Left ventricle myocardium inferior (tissue), 1 donor: Measurements from ENCODE around the gene CHERP. TPM values are rescaled to one million over a fixed set of nuclear protein-coding genes. Genes with fewer than 3 reads are reported as not detected.

Experiments
- DNase-seq: peaks from one replicate; pipeline ENCODE4 v3.0.0-alpha.2; 2020
- H3K27ac ChIP-seq: fragments of 200-600 bp; replicated peaks from 2 replicates; pipeline ENCODE4 v1.8.0; 2021
- H3K27me3 ChIP-seq: fragments of 200-600 bp; 2 replicates; pipeline ENCODE4 v1.8.0; 2021; ENCODE audit warnings: low read depth
- H3K36me3 ChIP-seq: fragments of 200-600 bp; 2 replicates; pipeline ENCODE4 v1.8.0; 2021
- H3K4me1 ChIP-seq: fragments of 200-600 bp; 2 replicates; pipeline ENCODE4 v1.8.0; 2021
- H3K4me3 ChIP-seq: fragments of 200-600 bp; 2 replicates; pipeline ENCODE4 v1.8.0; 2021; ENCODE audit warnings: mild to moderate bottlenecking, moderate library complexity
- H3K9me3 ChIP-seq: fragments of 200-600 bp; replicated peaks from 2 replicates; pipeline ENCODE4 v1.8.0; 2021
- intact Hi-C: fragments of 100-400 bp; cut with micrococcal nuclease; formaldehyde crosslinking; loops from one replicate; pipeline ENCODE4 v1.11.0; 2022
- total RNA-seq: library from RNA; stranded (reverse); fragmentation: NEBNext Ultra II Directional; extraction: Animal tissue kit (Norgen Biotek cat#: 25700); gene quantifications from one replicate; pipeline ENCODE4 v1.2.1, GENCODE V29; 2021
- TF ChIP-seq, protein P1 (sequence below): fragments of 200-600 bp; IDR thresholded peaks from 2 replicates; pipeline ENCODE4 v1.8.0; 2021; ENCODE audit warnings: antibody characterized with exemption, mild to moderate bottlenecking, borderline replicate concordance
- donor health status: DM: no; HTN: yes; CAD: no; lungs with severe emphysema.

The CHERP gene
- total RNA-seq, 1 donor from 2014 or later = 19.3 TPM

GRCh38 chr19:16529466-16530144, 12.6 kb downstream of the CHERP start:
- H3K27ac ChIP-seq = no peak overlapping the region
- H3K4me3 ChIP-seq = no peak overlapping the region
- peaks cover 4% of the 10 kb centered on the region for H3K4me1 ChIP-seq
- no peaks in the 10 kb centered on the region for H3K9me3 ChIP-seq
- H3K36me3 ChIP-seq = peaks cover 100% of the 10 kb centered on the region
- TF ChIP-seq, protein P1, sequence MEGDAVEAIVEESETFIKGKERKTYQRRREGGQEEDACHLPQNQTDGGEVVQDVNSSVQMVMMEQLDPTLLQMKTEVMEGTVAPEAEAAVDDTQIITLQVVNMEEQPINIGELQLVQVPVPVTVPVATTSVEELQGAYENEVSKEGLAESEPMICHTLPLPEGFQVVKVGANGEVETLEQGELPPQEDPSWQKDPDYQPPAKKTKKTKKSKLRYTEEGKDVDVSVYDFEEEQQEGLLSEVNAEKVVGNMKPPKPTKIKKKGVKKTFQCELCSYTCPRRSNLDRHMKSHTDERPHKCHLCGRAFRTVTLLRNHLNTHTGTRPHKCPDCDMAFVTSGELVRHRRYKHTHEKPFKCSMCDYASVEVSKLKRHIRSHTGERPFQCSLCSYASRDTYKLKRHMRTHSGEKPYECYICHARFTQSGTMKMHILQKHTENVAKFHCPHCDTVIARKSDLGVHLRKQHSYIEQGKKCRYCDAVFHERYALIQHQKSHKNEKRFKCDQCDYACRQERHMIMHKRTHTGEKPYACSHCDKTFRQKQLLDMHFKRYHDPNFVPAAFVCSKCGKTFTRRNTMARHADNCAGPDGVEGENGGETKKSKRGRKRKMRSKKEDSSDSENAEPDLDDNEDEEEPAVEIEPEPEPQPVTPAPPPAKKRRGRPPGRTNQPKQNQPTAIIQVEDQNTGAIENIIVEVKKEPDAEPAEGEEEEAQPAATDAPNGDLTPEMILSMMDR = no peak
- H3K27me3 ChIP-seq = no peaks in the 10 kb centered on the region
- no peak for DNase-seq
- intact Hi-C loops = no loop called here

- TF ChIP-seq, protein P1 = peak; percentile 26
- Histone ChIP-seq H3K27me3 (no peaks in the 10 kb centered on the region), H3K4me3 (no peak overlapping the region), H3K27ac (no peak overlapping the region), H3K36me3 (peaks cover 100% of the 10 kb centered on the region), H3K4me1 (peaks cover 4% of the 10 kb centered on the region), H3K9me3 (no peaks in the 10 kb centered on the region)
- intact Hi-C loops = no loop called here
- no peak for DNase-seq
Observed at GRCh38 chr19:16527971-16528521, 14.2 kb downstream of the CHERP start.

DNA sequence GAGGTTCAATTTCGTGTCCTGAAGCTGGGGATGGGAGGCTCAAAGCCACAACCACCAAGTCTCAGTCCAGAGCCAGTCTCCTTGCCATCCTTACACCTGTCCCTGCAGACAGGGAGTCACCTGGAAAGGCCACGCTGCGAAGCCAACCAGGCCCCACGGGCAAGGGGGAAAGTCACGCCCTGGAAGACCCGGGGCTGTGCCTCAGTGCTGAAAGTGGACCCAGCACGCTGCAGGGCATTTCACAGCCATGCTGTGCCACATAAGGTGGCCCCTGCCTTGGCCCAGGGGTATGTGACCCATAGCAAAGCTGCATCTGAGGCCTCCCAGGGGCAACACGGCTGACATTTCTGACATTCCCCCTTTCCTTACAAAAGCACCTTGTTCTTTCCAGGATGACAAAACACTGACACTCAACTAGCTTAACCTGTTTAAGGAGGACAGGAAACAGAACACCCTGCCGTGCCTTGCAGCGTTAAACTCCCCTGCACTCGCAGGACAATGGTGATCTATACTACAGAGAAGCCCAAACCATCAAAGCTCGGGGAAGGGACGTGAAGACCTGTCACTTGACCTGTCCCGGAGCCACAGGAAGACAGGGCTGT, 14.8 kb downstream of the CHERP start:
- Histone ChIP-seq H3K4me3 (no peak overlapping the region), H3K9me3 (no peaks in the 10 kb centered on the region), H3K27ac (no peak overlapping the region), H3K36me3 (peaks cover 100% of the 10 kb centered on the region), H3K27me3 (no peaks in the 10 kb centered on the region), H3K4me1 (peaks cover 4% of the 10 kb centered on the region)
- DNase-seq = no peak
- TF ChIP-seq, protein P1 = no peak
- intact Hi-C loops = no loop called here

GRCh38 chr19:16525751-16526481, 16.3 kb downstream of the CHERP start:
- H3K4me3 ChIP-seq = no peak overlapping the region
- peaks cover 99% of the 10 kb centered on the region for H3K36me3 ChIP-seq
- intact Hi-C loops = no loop called here
- TF ChIP-seq, protein P1 = no peak
- no peaks in the 10 kb centered on the region for H3K9me3 ChIP-seq
- no peak overlapping the region for H3K27ac ChIP-seq
- DNase-seq = no peak
- H3K4me1 ChIP-seq = peaks cover 4% of the 10 kb centered on the region
- H3K27me3 ChIP-seq = no peaks in the 10 kb centered on the region

DNA sequence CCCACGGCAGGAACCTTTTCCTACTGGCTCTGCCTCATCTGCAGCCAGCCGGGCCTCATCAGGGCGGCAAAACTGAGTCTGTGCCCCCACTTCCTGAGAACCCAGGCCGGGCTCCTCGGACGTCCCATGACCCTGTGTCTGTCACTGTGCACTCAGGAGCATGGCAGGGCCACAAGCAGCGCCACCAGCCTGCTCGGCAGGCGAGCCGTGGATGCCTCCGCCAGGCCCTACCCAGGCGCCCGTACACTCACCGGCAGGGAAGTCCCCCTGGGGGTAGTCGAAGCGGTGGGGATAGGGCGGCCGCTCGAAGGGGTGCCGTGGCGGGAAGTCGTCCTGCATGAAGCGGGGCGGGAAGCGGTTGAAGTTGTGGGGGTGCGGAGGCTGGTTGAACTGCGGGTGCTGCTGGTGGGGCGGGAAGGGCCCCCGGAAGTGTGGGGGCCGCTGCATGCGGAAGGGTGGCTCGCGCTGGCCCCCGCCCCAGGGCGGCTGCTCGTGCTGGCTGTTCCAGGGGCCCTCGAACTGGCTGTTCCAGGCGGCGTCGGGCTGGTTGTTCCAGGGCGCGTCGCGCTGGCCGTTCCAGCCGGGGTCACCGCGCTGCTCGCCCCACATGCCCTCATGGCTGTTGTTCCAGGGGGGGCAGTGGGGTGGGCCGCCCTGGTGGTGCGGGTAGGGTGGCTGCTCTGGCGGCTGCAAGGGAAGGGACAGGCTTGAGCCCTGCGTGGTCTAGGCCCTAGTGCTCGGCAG, 17.1 kb downstream of the CHERP start:
- no peaks in the 10 kb centered on the region for H3K9me3 ChIP-seq
- H3K27ac ChIP-seq = no peak overlapping the region
- peaks cover 99% of the 10 kb centered on the region for H3K36me3 ChIP-seq
- DNase-seq = no peak
- H3K27me3 ChIP-seq = no peaks in the 10 kb centered on the region
- TF ChIP-seq, protein P1 = no peak
- intact Hi-C loops = no loop called here
- H3K4me1 ChIP-seq = peaks cover 4% of the 10 kb centered on the region
- H3K4me3 ChIP-seq = no peak overlapping the region
